GM19452 (cell line): ENCODE data around the gene COMMD1.

ENCODE experiments used
- ATAC-seq: cut with Tn5 transposase; IDR thresholded peaks from one replicate; pipeline ENCODE4 v1.9.1; 2021; ENCODE audit not compliant: unreplicated experiment

Gene COMMD1

GRCh38 chr2:62163834-62164233 lies 258.4 kb downstream of the COMMD1 start:
- ATAC-seq: no peak

GRCh38 chr2:62175728-62176127 lies 270.3 kb downstream of the COMMD1 start:
- no peak for ATAC-seq

- ATAC-seq: no peak
Observed at GRCh38 chr2:62176801-62177200, 271.3 kb downstream of the COMMD1 start.

- ATAC-seq: no peak
Observed at GRCh38 chr2:62177392-62178049, 272.0 kb downstream of the COMMD1 start.

- ATAC-seq: no peak
Observed at GRCh38 chr2:62178741-62179271, 273.3 kb downstream of the COMMD1 start.

- ATAC-seq: no peak
Observed at GRCh38 chr2:62180975-62181374, 275.5 kb downstream of the COMMD1 start.

- no peak for ATAC-seq
Observed at GRCh38 chr2:62181843-62182242, 276.4 kb downstream of the COMMD1 start.

GRCh38 chr2:62184512-62185230 lies 279.2 kb downstream of the COMMD1 start:
- no peak for ATAC-seq
